IMR-90 (cell line): Measurements from ENCODE around the gene DYNLT2B. TPM values are rescaled to one million over a fixed set of nuclear protein-coding genes. Genes with fewer than 3 reads are reported as not detected.

Source experiments
- ATAC-seq: fragments of 200-7000 bp; cut with Tn5 transposase; 2 replicates; pipeline ENCODE4 v1.9.1; 2020; ENCODE audit warnings: low read depth, mild to moderate bottlenecking, moderate library complexity
- BruUV-seq: library from RNA; stranded (reverse); fragments of 400-500 nt; replicated peaks from 2 replicates; lab custom pipeline; 2021; lab: Mats Ljungman, UMichigan
- CTCF ChIA-PET: fragments of 300-600 bp; formaldehyde crosslinking; extraction: SDS; loops from one replicate; lab custom pipeline; 2021; ENCODE audit warnings: antibody characterized with exemption; lab: Yijun Ruan, JAX
- POLR2A ChIA-PET: fragments of 300-600 bp; sonication (Branson Sonifier 250); formaldehyde crosslinking; loops from one replicate; lab custom pipeline; 2022; ENCODE audit warnings: antibody characterized with exemption; ENCODE audit not compliant: unreplicated experiment; lab: Charles Lee
- DNase-seq: peaks from one replicate; pipeline ENCODE4 v3.0.0; 2013
- H2AFZ ChIP-seq: replicated peaks from 2 replicates; pipeline ENCODE3; 2013; ENCODE audit warnings: low read length, mild to moderate bottlenecking; ENCODE audit not compliant: poor library complexity
- H2AK5ac ChIP-seq: 2 replicates; pipeline ENCODE4 v1.6.1; 2013; ENCODE audit warnings: low read depth, low read length, inconsistent platforms
- H2AK9ac ChIP-seq: replicated peaks from 2 replicates; pipeline ENCODE3; 2013; ENCODE audit warnings: mild to moderate bottlenecking, low read depth, low read length, moderate library complexity; ENCODE audit not compliant: poor library complexity
- H2BK120ac ChIP-seq: 2 replicates; pipeline ENCODE4 v1.6.1; 2013; ENCODE audit warnings: low read depth, low read length, inconsistent platforms
- H2BK15ac ChIP-seq: 3 replicates; pipeline ENCODE4 v1.6.1; 2013; ENCODE audit warnings: low read depth, low read length, inconsistent platforms
- H2BK20ac ChIP-seq: 2 replicates; pipeline ENCODE4 v1.6.1; 2013; ENCODE audit warnings: low read depth, mild to moderate bottlenecking, inconsistent platforms, low read length, moderate library complexity
- H2BK5ac ChIP-seq: 2 replicates; pipeline ENCODE4 v1.6.1; 2013; ENCODE audit warnings: mild to moderate bottlenecking, low read depth, low read length, inconsistent platforms; ENCODE audit not compliant: poor library complexity, severe bottlenecking
- H3K14ac ChIP-seq: replicated peaks from 2 replicates; pipeline ENCODE4 v1.6.1; 2013; ENCODE audit warnings: low read depth, low read length, inconsistent platforms
- H3K18ac ChIP-seq: 2 replicates; pipeline ENCODE4 v1.6.1; 2013; ENCODE audit warnings: low read depth, low read length, control low read depth
- H3K23ac ChIP-seq: 2 replicates; pipeline ENCODE4 v1.6.1; 2013; ENCODE audit warnings: low read depth, low read length, inconsistent platforms
- H3K27ac ChIP-seq: 2 replicates; pipeline ENCODE4 v1.5.1; 2013; ENCODE audit warnings: mild to moderate bottlenecking, control low read depth, low read length; ENCODE audit not compliant: insufficient read depth
- H3K27me3 ChIP-seq: 2 replicates; pipeline ENCODE4 v1.6.1; 2013; ENCODE audit warnings: low read length; ENCODE audit not compliant: control insufficient read depth, insufficient read depth
- H3K36me3 ChIP-seq: 2 replicates; pipeline ENCODE4 v1.6.1; 2013; ENCODE audit warnings: low read length, mixed read lengths; ENCODE audit not compliant: control insufficient read depth, insufficient read depth
- H3K4ac ChIP-seq: 2 replicates; pipeline ENCODE4 v1.6.1; 2013; ENCODE audit warnings: low read depth, low read length, inconsistent platforms
- H3K4me1 ChIP-seq: 2 replicates; pipeline ENCODE4 v1.6.1; 2013; ENCODE audit warnings: low read length, mixed read lengths; ENCODE audit not compliant: control insufficient read depth, insufficient read depth
- H3K4me2 ChIP-seq: 2 replicates; pipeline ENCODE4 v1.6.1; 2013; ENCODE audit warnings: low read depth, mild to moderate bottlenecking, control low read depth, low read length, moderate library complexity
- H3K4me3 ChIP-seq: 2 replicates; pipeline ENCODE4 v1.5.1; 2013; ENCODE audit warnings: low read depth, mild to moderate bottlenecking, control low read depth, low read length, moderate library complexity; ENCODE audit not compliant: insufficient read depth
- H3K56ac ChIP-seq: 2 replicates; pipeline ENCODE4 v1.6.1; 2013; ENCODE audit warnings: low read length, inconsistent platforms; ENCODE audit not compliant: insufficient read depth; ENCODE audit errors: extremely low read depth
- H3K79me1 ChIP-seq, 2 experiments: 2 replicates each; pipeline ENCODE4 v1.6.1; 2013; ENCODE audit warnings: low read length in 2 of 2, inconsistent platforms in 1 of 2, low read depth in 1 of 2
- H3K9ac ChIP-seq: 2 replicates; pipeline ENCODE4 v1.6.1; 2013; ENCODE audit warnings: low read depth, low read length, control low read depth
- H3K9me1 ChIP-seq: 2 replicates; pipeline ENCODE4 v1.6.1; 2013; ENCODE audit warnings: low read length, inconsistent platforms; ENCODE audit not compliant: insufficient read depth
- H3K9me3 ChIP-seq: 2 replicates; pipeline ENCODE4 v1.6.1; 2013; ENCODE audit warnings: low read length; ENCODE audit not compliant: control insufficient read depth, insufficient read depth
- H4K20me1 ChIP-seq: 2 replicates; pipeline ENCODE4 v1.6.1; 2013; ENCODE audit warnings: low read length, inconsistent platforms; ENCODE audit not compliant: insufficient read depth
- H4K5ac ChIP-seq: 2 replicates; pipeline ENCODE4 v1.6.1; 2013; ENCODE audit warnings: mild to moderate bottlenecking, low read depth, low read length, control low read depth
- H4K8ac ChIP-seq, 2 experiments: 2 replicates each; pipeline ENCODE4 v1.6.1; 2013; ENCODE audit warnings: low read depth in 2 of 2, low read length in 2 of 2, control low read depth in 1 of 2, inconsistent platforms in 1 of 2
- H4K91ac ChIP-seq: 2 replicates; pipeline ENCODE4 v1.6.1; 2013; ENCODE audit warnings: low read depth, low read length, inconsistent platforms; ENCODE audit not compliant: insufficient read depth
- BHLHE40 ChIP-seq: fragments of 150-350 bp; IDR thresholded peaks from 2 replicates; pipeline ENCODE4 v1.6.1; 2016; ENCODE audit warnings: mild to moderate bottlenecking, low read depth, low read length
- CEBPB ChIP-seq: IDR thresholded peaks from 2 replicates; pipeline ENCODE4 v1.6.1; 2012; ENCODE audit warnings: low read depth, low read length, improper control_type of control experiment
- CTCF ChIP-seq: conservative IDR thresholded peaks from 2 replicates; pipeline ENCODE4 v1.5.1; 2012; ENCODE audit warnings: mild to moderate bottlenecking, low read depth, low read length, improper control_type of control experiment
- ELK1 ChIP-seq: fragments of 150-350 bp; IDR thresholded peaks from 2 replicates; pipeline ENCODE4 v1.6.1; 2016; ENCODE audit warnings: low read depth, mild to moderate bottlenecking, low read length, moderate library complexity, borderline replicate concordance
- MAFK ChIP-seq: IDR thresholded peaks from 2 replicates; pipeline ENCODE4 v1.6.1; 2012; ENCODE audit warnings: low read depth, low read length, improper control_type of control experiment
- MAZ ChIP-seq: IDR thresholded peaks from 2 replicates; pipeline ENCODE4 v1.6.1; 2012; ENCODE audit warnings: low read depth, mild to moderate bottlenecking, low read length, improper control_type of control experiment, moderate library complexity, borderline replicate concordance
- MXI1 ChIP-seq: IDR thresholded peaks from 2 replicates; pipeline ENCODE4 v1.6.1; 2012; ENCODE audit warnings: low read depth, mild to moderate bottlenecking, low read length, moderate library complexity, borderline replicate concordance
- POLR2A ChIP-seq: IDR thresholded peaks from 2 replicates; pipeline ENCODE4 v1.6.1; 2012; ENCODE audit warnings: mild to moderate bottlenecking, low read depth, low read length
- RAD21 ChIP-seq: IDR thresholded peaks from 2 replicates; pipeline ENCODE4 v1.6.1; 2012; ENCODE audit warnings: low read length, improper control_type of control experiment
- RCOR1 ChIP-seq: IDR thresholded peaks from 2 replicates; pipeline ENCODE4 v1.6.1; 2012; ENCODE audit warnings: mild to moderate bottlenecking, low read length, improper control_type of control experiment; ENCODE audit not compliant: insufficient replicate concordance
- RFX5 ChIP-seq: IDR thresholded peaks from 2 replicates; pipeline ENCODE4 v1.8.0; 2012; ENCODE audit warnings: low read depth, mild to moderate bottlenecking, low read length, moderate library complexity
- WGBS, 2 experiments: methylation state at CpG; one replicate each; pipeline versions ENCODE4 v1.1.5 to v1.1.7; 2013; ENCODE audit warnings: missing lambda C conversion rate in 2 of 2; ENCODE audit not compliant: insufficient read length in 1 of 2; ENCODE audit errors: extremely low coverage in 2 of 2; 5-methylcytosine and 5-hydroxymethylcytosine counted together
- dilution Hi-C: fragments of 300-500 bp; cut with HindIII; formaldehyde crosslinking; loops from one replicate; pipeline ENCODE4 v1.14.3; 2018; ENCODE audit warnings: low sequenced_read_pairs; ENCODE audit not compliant: unreplicated experiment
- in situ Hi-C: fragments of 300-500 bp; cut with MboI; formaldehyde crosslinking; loops from 3 replicates; pipeline ENCODE4 v1.14.3; 2019; ENCODE audit warnings: low sequenced_read_pairs, inconsistent platforms, mixed read lengths
- intact Hi-C: fragments of 100-400 bp; cut with micrococcal nuclease; formaldehyde crosslinking; loops from 2 replicates; pipeline ENCODE4 v1.10.0; 2022
- polyA plus RNA-seq, 3 experiments: library from polyadenylated mRNA; depleted of rRNA; stranded (reverse); fragments of >200 nt; gene quantifications; 2 replicates each; pipeline ENCODE4 v1.2.3, GENCODE V29; 2012; ENCODE audit warnings: low replicate concordance in 1 of 3
- total RNA-seq: library from RNA; depleted of rRNA; stranded (reverse); fragments of >200 nt; gene quantifications from 2 replicates; pipeline ENCODE4 v1.2.3, GENCODE V29; 2012
- TF ChIP-seq, protein P1 (sequence below): fragments of 150-350 bp; IDR thresholded peaks from 2 replicates; pipeline ENCODE4 v1.6.1; 2017; ENCODE audit warnings: mild to moderate bottlenecking, antibody characterized with exemption, low read length, low read depth

The DYNLT2B gene
- total and polyA plus RNA-seq, 2 of the 4 experiments (the other 2 are of a cell fraction) = 2.2 to 6.0 TPM

- 83% methylated on average over 1 of the region's 4 CpGs; no CpG with 5 or more reads in 1 of the 2 experiments for WGBS, 2 experiments
Measured at GRCh38 chr3:196260784-196261183, 57.3 kb downstream of the DYNLT2B start.

More at GRCh38 chr3:196260784-196261183, 57.3 kb downstream of the DYNLT2B start:
- POLR2A ChIA-PET = no interaction called here
- dilution Hi-C loops = no loop called here
- Histone ChIP-seq H3K9me3 (no peaks in the 10 kb centered on the region), H3K4me2 (no peak overlapping the region), H4K91ac (no peak overlapping the region), H3K9me1 (0 out of 2 replicates have a peak, but pooled peaks cover 4% of the 10 kb centered on the region), H3K4me3 (no peak overlapping the region), H3K4me1 (no peaks in the 10 kb centered on the region), H2BK5ac (no peak overlapping the region), H2AFZ (no peak overlapping the region), H2BK20ac (no peak overlapping the region), H2AK9ac (no peak overlapping the region), H3K4ac (no peak overlapping the region), H3K27ac (no peak overlapping the region), H3K27me3 (no peaks in the 10 kb centered on the region), H3K23ac (no peak overlapping the region), H3K36me3 (peaks cover 11% of the 10 kb centered on the region), H4K5ac (no peak overlapping the region), H3K14ac (no peak overlapping the region), H3K9ac (no peak overlapping the region), H2BK15ac (no peak overlapping the region), H3K18ac (no peak overlapping the region), H4K8ac (no peak overlapping the region), H3K79me1 (peaks cover 20 to 35% of the 10 kb centered on the region in 2 experiments), H2BK120ac (no peak overlapping the region), H4K20me1 (peaks cover 6% of the 10 kb centered on the region; the same call in 1 of the 2 replicates), H2AK5ac (no peak overlapping the region), H3K56ac (no peak overlapping the region)
- DNase-seq (no peak), ATAC-seq (no peak)
- TF ChIP-seq MXI1 = no peak
- no peak for TF ChIP-seq RCOR1
- no peak for TF ChIP-seq RAD21
- no peak for TF ChIP-seq CTCF
- TF ChIP-seq ELK1 = no peak
- TF ChIP-seq BHLHE40 = no peak
- no peak for TF ChIP-seq MAFK
- no peak for TF ChIP-seq MAZ
- no peak for TF ChIP-seq CEBPB
- TF ChIP-seq, protein P1, sequence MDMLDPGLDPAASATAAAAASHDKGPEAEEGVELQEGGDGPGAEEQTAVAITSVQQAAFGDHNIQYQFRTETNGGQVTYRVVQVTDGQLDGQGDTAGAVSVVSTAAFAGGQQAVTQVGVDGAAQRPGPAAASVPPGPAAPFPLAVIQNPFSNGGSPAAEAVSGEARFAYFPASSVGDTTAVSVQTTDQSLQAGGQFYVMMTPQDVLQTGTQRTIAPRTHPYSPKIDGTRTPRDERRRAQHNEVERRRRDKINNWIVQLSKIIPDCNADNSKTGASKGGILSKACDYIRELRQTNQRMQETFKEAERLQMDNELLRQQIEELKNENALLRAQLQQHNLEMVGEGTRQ = no peak
- no peak for TF ChIP-seq RFX5
- TF ChIP-seq POLR2A = no peak
- intact Hi-C loops = no loop called here
- no TSS peak for BruUV-seq
- in situ Hi-C loops = no loop called here
- CTCF ChIA-PET = no interaction called here
